GM19238 (cell line): ENCODE data around the gene TMEM121.
"Not testable (repeated sequence)": the region's sequence is repeated elsewhere in the genome, so short reads cannot be mapped to it uniquely, and the experiment has no call there.

Experiments
- DNase-seq: peaks from one replicate; pipeline ENCODE4 v3.0.0; 2011; ENCODE audit warnings: low spot score; ENCODE audit not compliant: insufficient read length

The TMEM121 gene

DNA sequence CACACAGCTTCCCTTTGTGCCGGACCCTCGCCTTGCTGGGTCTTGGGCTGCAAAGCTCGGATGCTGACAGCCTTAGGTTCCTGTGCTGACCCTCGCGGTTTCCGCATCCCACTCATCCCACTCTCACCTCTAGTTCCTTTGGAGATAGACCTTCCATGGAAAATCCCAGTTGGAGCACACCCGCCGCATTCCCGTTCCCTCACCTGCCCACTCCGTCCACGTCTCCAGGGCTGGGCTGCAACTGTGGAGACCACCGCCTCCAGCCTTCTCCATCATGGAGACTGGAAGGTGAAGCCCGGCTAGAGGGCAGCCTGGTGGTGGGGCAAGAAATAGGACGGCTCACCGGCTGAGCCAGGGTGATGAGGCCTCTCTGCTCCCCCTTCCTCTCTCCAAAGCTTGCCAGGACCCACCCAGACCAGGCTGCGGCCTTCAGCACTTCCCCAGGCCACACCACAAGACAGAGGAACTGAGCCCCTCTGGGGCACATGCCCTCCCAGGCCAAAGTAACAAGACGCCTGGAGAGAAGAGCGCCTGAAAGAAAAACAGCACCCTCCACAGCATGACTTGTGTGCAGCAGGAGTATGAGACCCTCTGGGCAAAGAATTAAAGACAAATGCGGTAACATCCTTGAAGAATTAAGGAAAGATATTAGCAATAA is 15.0 kb downstream of the TMEM121 start:
- DNase-seq, result no peak

DNA sequence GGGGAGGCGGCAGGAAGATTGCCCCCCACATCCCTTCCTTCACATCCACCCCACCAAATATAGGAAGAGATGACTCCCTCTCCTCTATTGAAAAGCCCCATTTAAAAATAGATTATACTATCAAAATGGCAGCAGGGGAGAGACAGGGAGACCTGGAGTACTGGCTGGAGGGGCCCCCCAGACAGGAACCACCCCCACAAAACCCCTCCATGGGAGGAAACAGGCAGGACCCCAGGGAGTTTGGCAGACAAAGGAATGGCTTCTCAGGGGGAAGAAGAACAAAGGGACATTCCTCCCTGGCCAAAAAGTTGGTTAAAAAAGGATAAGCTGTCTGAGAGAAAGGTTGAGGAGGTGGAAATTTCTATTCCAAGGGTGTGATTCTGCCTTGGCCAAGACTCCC is 19.3 kb downstream of the TMEM121 start:
- not testable (repeated sequence) for DNase-seq

DNA sequence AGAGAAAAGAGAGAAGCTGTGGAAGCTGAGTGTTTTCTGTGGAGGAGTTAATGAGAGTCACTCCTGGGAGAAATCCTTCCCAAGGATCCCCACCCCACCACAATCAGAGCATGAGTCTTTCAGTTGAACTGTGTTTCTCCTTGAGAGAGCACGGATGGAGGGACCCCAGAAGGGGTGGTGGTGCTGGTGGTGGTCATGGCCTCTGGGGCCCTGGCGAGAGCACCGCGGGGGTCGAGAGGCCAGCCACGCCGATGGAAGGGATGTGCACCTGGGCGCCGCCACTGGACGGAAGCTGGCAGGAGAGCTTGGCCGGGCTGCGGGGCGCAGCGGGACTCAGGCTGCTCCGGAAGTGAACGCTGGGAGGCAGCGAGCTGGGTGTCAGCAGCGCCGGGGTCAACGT is 20.0 kb downstream of the TMEM121 start:
- DNase-seq, result not testable (repeated sequence)

DNA sequence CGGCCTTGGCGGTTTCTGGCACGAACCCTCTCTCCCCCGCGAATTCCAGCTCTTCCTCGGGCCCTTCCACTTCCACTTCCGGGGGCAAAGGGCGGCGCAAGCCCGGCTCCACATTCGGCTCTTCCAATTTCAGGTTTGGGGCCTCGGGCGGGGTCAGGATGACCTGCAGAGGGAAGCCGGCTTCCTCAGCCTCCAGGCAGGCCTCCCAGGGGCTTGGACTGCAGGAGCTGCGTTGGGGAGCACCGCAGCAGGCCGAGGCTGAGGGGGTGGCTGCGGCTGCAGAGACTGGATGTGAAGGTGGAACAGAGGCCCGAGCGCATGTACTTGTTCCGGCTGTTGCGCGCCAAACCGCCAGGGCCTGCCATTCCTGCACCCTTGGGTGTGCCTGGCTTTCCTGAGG is 20.7 kb downstream of the TMEM121 start:
- DNase-seq, result not testable (repeated sequence)

DNA sequence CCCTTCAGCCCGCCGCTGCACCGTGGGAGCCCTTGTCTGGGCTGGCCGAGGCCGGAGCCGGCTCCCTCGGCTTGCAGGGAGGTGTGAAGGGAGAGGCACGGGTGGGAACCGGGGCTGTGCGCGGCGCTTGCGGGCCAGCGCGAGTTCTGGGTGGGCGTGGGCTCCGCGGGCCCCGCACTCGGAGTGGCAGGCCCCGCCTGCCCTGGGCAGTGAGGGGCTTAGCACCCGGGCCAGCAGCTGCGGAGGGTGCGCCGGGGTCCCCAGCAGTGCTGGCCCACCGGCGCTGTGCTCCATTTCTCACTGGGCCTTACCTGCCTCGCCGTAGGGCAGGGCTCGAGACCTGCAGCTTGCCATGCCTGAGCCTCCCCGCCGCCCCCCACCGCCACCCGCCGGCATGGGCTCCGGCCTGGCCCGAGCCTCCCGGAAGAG is 21.4 kb downstream of the TMEM121 start:
- no peak for DNase-seq

DNA sequence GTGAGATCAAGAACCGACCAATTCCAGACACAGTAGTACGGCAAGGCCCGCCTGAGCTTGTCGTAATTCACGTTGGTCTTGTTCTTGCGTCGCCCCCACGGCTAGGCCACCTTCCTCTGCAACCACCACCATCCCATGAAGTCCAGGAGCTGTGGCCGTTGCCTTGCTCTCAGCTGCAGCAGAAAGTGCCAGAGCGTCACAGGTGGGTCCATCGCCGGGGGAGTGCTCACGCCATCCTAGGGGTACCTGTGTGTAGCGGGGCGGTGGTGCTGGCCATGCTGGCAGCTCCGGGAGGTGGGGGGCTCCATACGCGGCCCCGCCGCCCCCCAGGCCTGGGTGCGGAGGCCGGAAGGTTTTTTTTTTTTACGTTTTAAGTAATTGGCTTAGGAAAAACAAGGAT is 23.1 kb downstream of the TMEM121 start:
- DNase-seq, result no peak

DNA sequence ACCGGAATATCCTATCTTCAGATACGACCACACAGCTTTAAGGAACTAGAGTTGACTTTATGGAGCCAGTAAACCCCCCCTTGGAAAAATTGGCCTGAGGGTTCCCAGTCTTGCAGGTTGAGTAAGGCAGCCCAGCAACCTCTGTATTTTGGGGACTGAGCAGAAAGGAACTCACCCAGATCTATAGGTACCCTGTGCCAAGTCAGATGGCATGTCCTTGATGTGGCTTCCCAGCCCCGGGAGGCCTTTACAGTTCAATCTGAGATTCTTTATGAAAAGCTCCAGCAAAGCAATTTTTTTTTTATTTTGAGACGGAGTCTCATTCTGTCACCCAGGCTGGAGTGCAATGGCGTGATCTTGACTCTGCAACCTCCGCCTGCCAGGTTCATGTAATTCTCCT is 27.6 kb downstream of the TMEM121 start:
- DNase-seq, result no peak

DNA sequence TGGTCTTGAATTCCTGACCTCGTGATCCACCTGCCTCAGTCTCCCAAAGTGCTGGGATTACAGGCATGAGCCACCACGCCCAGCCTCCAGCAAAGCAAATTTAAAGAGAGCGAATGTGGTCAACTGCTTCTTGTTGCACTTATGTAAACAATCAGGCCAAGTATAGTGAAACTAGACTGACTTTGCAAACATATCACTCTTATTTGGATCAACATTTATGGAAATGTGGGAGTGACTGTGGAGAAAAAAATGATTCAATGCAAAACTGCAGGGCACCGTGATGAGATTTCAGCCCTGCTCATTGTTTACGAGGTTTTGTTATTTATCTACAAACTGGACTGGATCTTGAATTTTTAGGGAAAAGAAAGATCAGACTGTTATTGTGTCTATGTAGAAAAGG is 28.1 kb downstream of the TMEM121 start:
- DNase-seq, result no peak

DNA sequence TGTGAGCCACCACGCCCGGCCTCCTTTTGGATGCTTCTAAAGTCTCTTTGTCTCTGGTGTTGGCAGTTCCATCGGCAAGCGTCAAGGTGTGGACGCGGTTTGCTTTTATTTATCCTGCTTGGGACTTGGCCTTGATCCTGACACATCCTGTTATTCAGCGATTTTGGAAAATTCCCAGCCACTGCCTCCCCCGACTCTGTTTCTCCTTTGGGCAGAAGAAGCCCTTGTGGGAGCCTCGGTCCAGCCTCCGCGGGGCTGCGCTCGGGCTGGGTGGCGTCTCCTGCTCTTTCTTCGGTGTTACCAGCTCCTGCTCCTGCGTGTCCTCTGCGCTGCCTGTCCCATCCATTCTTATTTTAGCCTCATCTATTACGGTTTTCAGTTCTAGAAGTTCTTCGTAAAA is 31.3 kb downstream of the TMEM121 start:
- not testable (repeated sequence) for DNase-seq

DNA sequence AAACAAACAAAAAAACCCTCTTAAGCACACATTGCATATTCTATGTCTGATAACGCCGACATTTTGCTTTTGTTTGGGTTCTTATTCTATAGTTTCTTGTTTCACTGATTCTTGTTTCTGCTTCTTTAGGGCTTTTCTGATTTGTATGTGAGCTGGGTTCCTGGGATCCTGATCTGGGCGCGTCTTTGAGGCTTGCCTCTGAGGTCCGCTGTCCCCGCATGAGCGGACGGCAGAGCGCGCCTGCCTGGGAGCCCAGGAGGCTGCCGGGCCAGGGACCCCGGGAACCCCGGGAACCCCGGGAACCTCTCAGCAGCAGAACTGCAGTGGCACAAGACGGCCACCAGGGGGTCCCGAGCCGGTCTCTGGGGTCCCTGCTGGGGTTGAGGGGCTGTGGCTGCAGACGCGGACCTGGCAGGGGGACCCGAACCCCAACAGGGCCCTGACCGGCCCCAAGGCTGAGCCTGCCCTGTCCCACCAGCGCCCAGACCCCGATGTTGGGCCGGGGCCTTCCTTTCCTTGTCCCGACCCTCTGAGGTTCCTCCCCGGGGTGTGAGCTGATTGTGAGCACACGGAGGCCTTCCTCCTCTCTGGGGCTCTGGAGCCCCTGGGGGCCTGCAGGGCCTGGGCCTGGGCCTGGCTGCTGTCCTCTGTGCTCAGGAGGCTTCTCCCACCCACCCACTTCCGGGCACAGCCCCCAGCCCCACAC is 32.2 kb downstream of the TMEM121 start:
- DNase-seq, result not testable (repeated sequence)

DNA sequence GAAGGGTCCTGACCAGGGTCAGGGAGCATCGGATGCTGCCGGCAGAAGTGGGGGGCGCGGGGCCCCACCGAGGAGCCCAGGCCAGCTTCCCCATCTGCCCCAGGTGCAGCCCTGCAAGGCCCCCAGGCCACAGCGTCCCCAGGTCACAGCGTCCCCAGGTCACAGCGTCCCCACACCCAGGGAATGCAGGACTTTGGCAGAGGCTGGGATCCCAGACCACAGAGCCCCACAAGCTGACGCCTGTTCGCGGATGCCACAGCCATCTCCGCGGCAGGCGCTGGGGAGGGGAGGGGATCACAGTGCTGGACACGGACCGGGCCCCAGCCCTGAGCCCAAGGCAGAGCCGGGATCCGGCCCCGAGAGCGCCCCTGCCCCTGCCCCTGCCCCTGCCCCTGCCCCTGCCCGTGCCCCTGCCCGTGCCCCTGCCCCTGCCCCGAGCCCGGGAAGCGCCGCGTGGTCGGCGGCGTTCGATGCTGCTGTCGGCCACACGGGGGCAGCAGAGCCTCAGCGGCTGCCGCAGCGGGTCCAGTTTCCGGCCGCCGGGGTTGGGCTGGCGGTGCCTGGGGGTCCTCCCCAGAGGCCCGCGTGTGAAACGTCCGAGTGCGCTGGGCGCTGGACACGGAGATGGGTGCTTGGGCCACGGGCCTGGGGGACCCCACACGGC is 33.1 kb downstream of the TMEM121 start:
- DNase-seq, result not testable (repeated sequence)

DNA sequence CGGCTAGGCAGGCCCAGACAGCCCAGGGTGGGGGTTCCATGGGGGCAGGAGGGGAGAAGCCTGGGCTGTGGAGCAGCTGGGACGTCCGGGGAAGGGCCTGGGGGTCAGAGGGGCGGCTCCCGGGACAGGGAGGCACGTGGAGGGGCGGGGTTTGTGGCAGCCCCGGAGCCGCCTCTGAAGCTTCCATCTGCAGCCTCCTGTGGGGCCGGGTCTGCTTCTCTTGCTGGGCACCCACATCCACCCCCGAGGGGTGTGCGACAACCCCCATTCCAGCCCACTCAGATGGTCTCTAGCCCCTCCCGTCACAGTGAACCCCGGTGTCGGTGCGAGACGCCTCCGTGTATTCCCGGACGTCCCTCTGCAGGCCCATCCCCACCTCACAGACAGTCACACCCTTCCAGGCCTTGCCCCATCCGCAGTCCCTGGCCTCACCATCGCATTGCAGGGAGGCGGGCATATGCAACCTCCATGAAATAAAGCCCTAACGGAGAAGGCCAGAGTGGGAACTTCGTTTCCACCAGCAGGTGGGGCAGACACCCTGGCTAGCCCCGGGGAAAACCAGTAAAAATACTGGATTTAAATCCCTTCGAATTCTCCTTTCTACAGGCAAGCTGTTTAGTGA is 33.8 kb downstream of the TMEM121 start:
- not testable (repeated sequence) for DNase-seq

DNA sequence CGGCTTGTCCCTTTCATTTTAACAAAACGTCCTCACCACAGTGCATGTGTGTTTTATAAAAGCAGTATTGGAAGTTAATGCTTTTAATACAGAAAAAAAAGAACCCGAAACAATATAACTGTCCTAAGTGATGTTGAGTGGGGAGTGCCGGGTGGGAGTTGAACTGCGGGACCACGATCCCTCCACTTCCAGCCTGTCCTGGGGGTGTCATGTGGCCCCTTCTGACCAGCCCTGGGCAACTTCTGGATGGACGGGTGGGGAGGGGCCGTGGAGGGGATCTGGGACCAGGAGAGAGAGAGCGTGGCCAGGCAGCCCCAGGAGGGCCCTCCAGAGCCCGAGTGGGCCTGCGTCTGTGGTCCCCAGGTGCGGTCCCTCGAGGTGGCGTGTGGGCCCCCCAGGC is 35.0 kb downstream of the TMEM121 start:
- not testable (repeated sequence) for DNase-seq

DNA sequence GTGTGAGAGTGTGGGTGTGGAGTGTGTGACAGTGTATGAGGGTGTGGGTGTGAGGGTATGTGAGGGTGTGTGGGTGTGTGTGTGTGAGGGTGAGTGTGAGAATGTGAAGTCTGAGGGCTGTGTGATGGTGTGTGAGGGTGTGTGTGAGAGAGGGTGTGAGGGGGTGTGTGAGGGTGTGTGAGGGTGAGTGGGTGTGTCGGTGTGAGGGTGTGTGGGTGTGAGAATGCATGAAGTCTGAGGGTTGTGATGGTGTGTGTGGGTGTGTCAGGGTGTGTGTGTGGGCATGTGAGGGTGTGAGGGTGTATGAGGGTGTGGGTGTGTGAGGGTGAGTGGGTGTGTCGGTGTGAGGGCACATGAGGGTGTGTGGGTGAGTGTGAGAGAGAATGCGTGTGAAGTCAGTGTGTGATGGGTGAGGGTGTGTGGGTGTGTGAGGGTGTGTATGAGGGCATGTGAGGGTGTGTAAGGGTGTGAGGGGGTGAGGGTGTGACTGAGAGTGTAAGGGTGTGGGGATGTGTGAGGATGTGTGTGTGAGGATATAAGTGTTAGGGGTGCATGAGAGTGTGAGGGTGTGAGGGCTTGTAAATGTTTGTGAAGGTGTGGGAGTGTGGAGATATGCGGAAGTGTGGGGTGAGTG is 36.4 kb downstream of the TMEM121 start:
- no peak for DNase-seq

DNA sequence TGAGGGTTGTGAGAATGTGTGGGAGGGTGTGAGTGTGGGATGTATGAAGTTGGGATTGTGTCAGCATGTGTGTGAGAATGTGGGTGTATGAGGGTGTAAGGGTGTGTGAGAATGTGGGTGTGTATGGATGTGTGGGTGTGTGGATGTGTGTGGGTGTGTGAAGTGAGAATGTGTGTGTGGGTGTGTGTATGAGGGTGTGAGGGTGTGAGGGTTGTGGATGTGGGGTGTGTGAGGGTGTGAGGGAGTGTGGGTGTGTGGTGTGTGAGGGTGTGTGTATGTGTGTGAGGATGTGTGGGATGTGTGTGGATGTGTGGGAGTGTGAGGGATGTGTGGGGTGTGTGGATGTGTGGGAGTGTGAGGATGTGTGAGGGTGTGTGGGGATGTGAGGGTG is 37.0 kb downstream of the TMEM121 start:
- DNase-seq, result no peak

DNA sequence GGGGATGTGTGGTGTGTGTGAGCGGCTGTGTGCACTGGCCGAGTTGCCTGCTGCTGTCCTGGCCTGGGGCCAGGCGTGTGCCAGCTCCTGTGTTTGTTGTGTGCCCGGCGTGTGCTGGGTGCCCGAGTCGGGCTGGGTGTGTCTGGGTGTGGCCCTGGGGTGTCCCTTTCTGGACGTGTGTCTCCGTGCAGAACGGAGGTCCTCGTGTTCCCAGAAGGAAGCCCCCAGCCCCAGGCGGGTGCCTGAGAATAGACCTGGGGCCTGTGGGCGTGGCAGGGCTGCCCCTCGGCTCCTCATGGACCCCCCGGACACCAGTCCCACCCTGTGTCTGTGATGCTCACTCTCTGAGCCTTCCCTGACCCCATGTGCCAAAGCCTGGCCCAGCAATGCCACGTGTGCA is 38.2 kb downstream of the TMEM121 start:
- DNase-seq, result not testable (repeated sequence)

DNA sequence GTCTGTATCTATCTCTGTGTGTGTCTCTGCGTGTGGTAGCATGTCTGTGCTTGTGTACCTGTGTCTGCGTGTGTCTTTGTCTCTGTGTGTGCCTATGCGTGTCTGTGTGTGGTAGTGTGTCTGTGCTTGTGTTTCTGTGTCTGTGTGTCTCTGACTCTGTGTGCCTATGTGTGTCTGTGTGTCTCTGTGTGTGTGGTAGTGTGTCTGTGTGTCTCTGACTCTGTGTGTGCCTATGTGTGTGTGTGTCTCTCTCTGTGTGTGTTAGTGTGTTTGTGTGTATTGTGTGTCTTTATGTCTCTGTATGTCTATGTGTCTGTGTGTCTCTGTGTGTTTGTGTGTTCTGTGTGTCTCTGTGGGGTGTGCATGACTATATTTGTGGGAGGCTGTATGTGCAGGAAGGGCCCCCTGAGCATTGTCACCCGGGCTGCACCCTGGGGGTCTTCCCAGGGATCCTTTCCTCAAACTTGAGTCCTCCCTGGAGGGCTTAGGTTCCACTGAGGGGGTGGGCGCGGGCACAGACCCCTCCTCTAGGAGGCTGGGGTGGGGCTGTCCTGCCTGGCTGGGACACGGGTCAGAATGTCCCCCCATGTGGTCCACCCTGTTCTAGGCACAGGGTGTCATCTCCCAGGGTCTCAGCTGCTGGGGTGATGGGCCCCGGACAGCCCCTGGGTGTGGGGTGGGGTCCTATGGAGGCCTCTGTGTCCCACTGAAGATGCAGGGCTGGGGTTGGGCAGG is 39.0 kb downstream of the TMEM121 start:
- DNase-seq, result not testable (repeated sequence)

DNA sequence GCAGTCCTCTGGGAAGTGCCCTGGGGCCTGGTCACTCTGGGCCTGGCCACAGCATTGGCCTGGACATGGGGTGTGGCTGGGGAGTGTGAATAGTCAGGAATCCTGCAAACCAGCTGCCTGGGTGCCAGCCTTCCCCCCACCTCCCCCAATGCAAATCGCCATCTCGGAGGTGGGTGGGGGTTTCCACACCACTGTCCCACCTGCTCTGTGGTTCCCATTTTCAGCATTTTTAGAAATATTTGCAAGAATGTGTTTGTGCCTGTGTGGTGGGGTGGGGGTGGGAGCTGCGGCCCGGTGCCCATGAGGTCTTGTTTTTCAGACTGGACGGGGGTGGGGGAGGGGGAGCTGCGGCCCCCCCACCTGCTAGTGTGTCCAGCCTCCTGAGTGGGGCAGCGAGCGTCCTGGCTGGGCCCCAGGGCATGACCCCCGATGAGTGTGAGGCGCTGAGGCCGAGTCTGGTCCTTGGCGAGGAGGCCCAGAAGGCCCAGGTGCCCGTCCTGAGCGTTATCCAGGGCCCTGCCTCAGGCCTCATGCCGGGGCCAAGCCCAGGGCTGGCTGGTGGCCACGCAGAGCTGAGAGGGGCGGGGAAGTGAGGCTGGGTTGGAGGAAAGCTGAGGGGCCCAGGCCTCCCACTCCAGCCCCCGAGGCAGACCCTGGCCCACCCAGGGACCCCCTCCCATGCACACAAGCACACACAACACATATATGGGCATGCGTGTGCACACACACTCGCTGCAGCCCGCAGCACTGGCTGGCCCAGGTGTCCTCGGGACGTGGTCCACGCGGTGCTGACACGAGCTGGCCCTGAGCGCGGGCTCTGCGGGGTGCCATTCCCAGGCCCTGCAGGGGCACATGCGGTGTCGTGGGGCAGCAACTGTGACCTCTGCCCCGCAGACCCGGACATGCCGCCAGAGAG is 40.1 kb downstream of the TMEM121 start:
- not testable (repeated sequence) for DNase-seq

DNA sequence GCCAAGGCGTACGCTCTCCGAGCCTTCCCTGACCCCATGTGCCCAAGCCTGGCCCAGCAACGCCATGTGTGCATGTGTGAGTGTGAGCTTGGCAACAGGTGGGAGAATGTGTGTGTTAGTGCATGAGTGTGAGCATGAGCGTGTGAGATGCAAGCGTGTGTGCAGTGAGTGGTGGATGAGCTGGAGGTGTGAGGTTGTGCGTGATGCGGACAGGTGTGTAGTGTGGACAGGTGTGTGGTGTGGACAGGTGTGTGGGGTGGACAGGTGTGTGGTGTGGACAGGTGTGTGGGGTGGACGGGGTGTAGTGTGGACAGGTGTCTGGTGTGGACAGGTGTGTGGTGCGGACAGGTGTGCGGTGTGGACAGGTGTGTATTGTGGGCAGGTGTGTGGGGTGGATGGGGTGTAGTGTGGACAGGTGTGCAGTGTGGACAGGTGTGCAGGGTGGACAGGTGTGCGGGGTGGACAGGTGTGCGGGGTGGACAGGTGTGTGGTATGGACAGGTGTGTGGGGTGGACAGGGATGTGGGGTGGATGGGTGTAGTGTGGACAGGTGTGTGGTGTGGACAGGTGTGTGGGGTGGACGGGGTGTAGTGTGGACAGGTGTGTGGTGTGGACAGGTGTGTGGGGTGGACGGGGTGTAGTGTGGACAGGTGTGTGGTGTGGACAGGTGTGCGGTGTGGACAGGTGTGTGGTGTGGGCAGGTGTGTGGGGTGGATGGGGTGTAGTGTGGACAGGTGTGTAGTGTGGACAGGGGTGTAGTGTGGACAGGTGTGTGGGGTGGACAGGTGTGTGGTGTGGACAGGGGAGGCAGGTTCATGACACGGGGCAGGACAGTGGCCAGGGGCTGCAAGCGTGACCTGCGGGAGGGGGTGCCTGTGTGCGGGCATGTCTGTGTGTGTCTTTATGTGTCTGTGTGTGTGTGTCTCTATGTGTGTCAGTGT is 41.1 kb downstream of the TMEM121 start:
- not testable (repeated sequence) for DNase-seq
